Measurements from ENCODE around the gene PHKB. TPM values are rescaled to one million over a fixed set of nuclear protein-coding genes. Genes with fewer than 3 reads are reported as not detected.

Gene PHKB
- total and polyA plus RNA-seq, 2 donors (not counting 3 experiments of a cell fraction or from before 2014, with no cell fraction given): 30.1 to 61.0 TPM

GRCh38 chr16:47568351-47568750, 107.2 kb downstream of the PHKB start:
- dilution Hi-C loops (cut with MboI; ENCODE audit: extremely low pct_ligation_motif_present, low sequenced_read_pairs): no loop called here
- CTCF ChIA-PET: no interaction called here

More at GRCh38 chr16:47568351-47568750, 107.2 kb downstream of the PHKB start:
- DNase-seq (ENCODE audit: low read depth, low spot score) (no peak), FAIRE-seq (no peak)
- no peaks in the 10 kb centered on the region for H3K9me1 ChIP-seq (replicated peaks; ENCODE audit: control insufficient read depth, extremely low read depth, insufficient read depth, low read length)
- H3K27me3 ChIP-seq (ENCODE audit: control insufficient read depth in 2 of 2, insufficient read depth in 2 of 2, low read length in 2 of 2): no peaks in the 10 kb centered on the region
- H3K4me1 ChIP-seq (ENCODE audit: control insufficient read depth, extremely low read depth, insufficient read depth, low read length): peaks cover 10% of the 10 kb centered on the region
- no peaks in the 10 kb centered on the region for H3K36me3 ChIP-seq (ENCODE audit: control insufficient read depth in 2 of 2, extremely low read depth in 1 of 2, insufficient read depth in 2 of 2, low read length in 2 of 2)
- H3K9me3 ChIP-seq (replicated peaks; ENCODE audit: control insufficient read depth, insufficient read depth, low read length): no peaks in the 10 kb centered on the region
- POLR2A ChIA-PET: no interaction called here
- peaks cover 5% of the 10 kb centered on the region for H4K20me1 ChIP-seq (replicated peaks; ENCODE audit: control insufficient read depth, extremely low read depth, insufficient read depth, low read length)
- TF ChIP-seq FOS (IDR thresholded peaks at IDR 0.05; ENCODE audit: borderline replicate concordance, insufficient read depth, low read length) (no peak), EZH2 (IDR thresholded peaks at IDR 0.05; ENCODE audit: borderline replicate concordance, low read depth, low read length, severe bottlenecking) (no peak), CTCF (IDR thresholded peaks at IDR 0.05; ENCODE audit: extremely low read depth in 1 of 2, insufficient read depth in 1 of 2, low read depth in 1 of 2, low read length in 2 of 2) (no peak), POLR2A (IDR thresholded peaks at IDR 0.05; ENCODE audit: low read depth, low read length) (no peak), POLR2AphosphoS5 (IDR thresholded peaks at IDR 0.05; ENCODE audit: insufficient read depth, low read depth, low read length) (no peak), MYC (IDR thresholded peaks at IDR 0.05; ENCODE audit: low read depth, low read length) (no peak), GATA2 (IDR thresholded peaks at IDR 0.05; ENCODE audit: insufficient read depth, insufficient read length, low read depth, low read length) (no peak)
- H3K4me2 ChIP-seq (ENCODE audit: insufficient read depth, low read length): no peak overlapping the region
- intact Hi-C loops (cut with micrococcal nuclease): no loop called here
- no peak overlapping the region for H3K4me3 ChIP-seq (replicated peaks in 1 of 3; ENCODE audit: insufficient read depth in 1 of 3, low read depth in 1 of 3, low read length in 3 of 3)
- BruUV-seq (replicated peaks): no TSS peak
- H3K27ac ChIP-seq (ENCODE audit: insufficient read depth, low read depth, low read length): no peak overlapping the region
- no peak overlapping the region for H3K9ac ChIP-seq (replicated peaks; ENCODE audit: extremely low read depth, insufficient read depth, low read length)
- no peak overlapping the region for H2AFZ ChIP-seq (ENCODE audit: low read depth, low read length)
- H3K79me2 ChIP-seq (ENCODE audit: control insufficient read depth, insufficient read depth, low read length): peaks cover 2% of the 10 kb centered on the region

Data from endothelial cell of umbilical vein (primary cell).